ENCODE data around the gene ZDHHC22.

GRCh38 chr14:77186911-77187648 is 45.5 kb upstream of the ZDHHC22 start:
- TF ChIP-seq POLR2A (IDR thresholded peaks at IDR 0.05): no peak
- TF ChIP-seq CTCF (IDR thresholded peaks at IDR 0.05): no peak
- no peak for TF ChIP-seq POLR2AphosphoS5 (IDR thresholded peaks at IDR 0.05)
- no peak for TF ChIP-seq EP300 (IDR thresholded peaks at IDR 0.05)
